ENCODE results near the gene BZW2.

- no peak for TF ChIP-seq POLR2A (IDR thresholded peaks at IDR 0.05; ENCODE audit: low read length)
- no peak for TF ChIP-seq GATA1 (IDR thresholded peaks at IDR 0.05; ENCODE audit: low read depth, low read length)
Measured at GRCh38 chr7:16734148-16734726, 88.3 kb downstream of the BZW2 start.
